H9 (cell line): ENCODE measurements around the gene RNF217. TPM values are rescaled to one million over a fixed set of nuclear protein-coding genes. Genes with fewer than 3 reads are reported as not detected.

Experiments used
- DNase-seq: peaks from one replicate; pipeline ENCODE4 v3.0.0-alpha.2; 2017
- H2AFZ ChIP-seq: one replicate; pipeline ENCODE4 v1.6.1; 2013; ENCODE audit warnings: mild to moderate bottlenecking, low read length, control low read depth, moderate library complexity
- H2AK5ac ChIP-seq: 2 replicates; pipeline ENCODE4 v1.6.1; 2013; ENCODE audit warnings: low read length, control low read depth, mixed read lengths; ENCODE audit not compliant: insufficient read length
- H2BK120ac ChIP-seq: one replicate; pipeline ENCODE4 v1.6.1; 2013; ENCODE audit warnings: low read depth, mild to moderate bottlenecking, low read length, control low read depth, inconsistent platforms; ENCODE audit not compliant: poor library complexity, severe bottlenecking
- H2BK12ac ChIP-seq: 2 replicates; pipeline ENCODE4 v1.6.1; 2013; ENCODE audit warnings: low read length, control low read depth, mixed read lengths, low read depth; ENCODE audit not compliant: insufficient read length
- H2BK15ac ChIP-seq: 2 replicates; pipeline ENCODE4 v1.6.1; 2013; ENCODE audit warnings: low read depth, low read length, control low read depth
- H2BK20ac ChIP-seq: one replicate; pipeline ENCODE4 v1.6.1; 2013; ENCODE audit warnings: low read depth, mild to moderate bottlenecking, low read length, control low read depth, inconsistent platforms; ENCODE audit not compliant: poor library complexity, severe bottlenecking
- H2BK5ac ChIP-seq: 2 replicates; pipeline ENCODE4 v1.6.1; 2013; ENCODE audit warnings: low read length, control low read depth, mixed read lengths; ENCODE audit not compliant: insufficient read length
- H3K14ac ChIP-seq: 2 replicates; pipeline ENCODE4 v1.6.1; 2013; ENCODE audit warnings: low read length, control low read depth; ENCODE audit not compliant: insufficient read depth
- H3K18ac ChIP-seq: 2 replicates; pipeline ENCODE4 v1.6.1; 2013; ENCODE audit warnings: low read depth, mild to moderate bottlenecking, mixed read lengths, low read length, control low read depth; ENCODE audit not compliant: insufficient read length
- H3K23ac ChIP-seq: 2 replicates; pipeline ENCODE4 v1.6.1; 2013; ENCODE audit warnings: low read length, control low read depth, mixed read lengths, low read depth; ENCODE audit not compliant: insufficient read length
- H3K23me2 ChIP-seq: 2 replicates; pipeline ENCODE4 v1.6.1; 2013; ENCODE audit warnings: low read depth, mild to moderate bottlenecking, mixed read lengths, low read length, control low read depth; ENCODE audit not compliant: insufficient read length, poor library complexity, severe bottlenecking
- H3K27ac ChIP-seq: 2 replicates; pipeline ENCODE4 v1.5.1; 2013; ENCODE audit warnings: low read length, control low read depth, mixed read lengths, low read depth; ENCODE audit not compliant: insufficient read length
- H3K27me3 ChIP-seq: 2 replicates; pipeline ENCODE4 v1.6.1; 2013; ENCODE audit warnings: low read length, control low read depth, inconsistent platforms; ENCODE audit not compliant: insufficient read depth
- H3K4ac ChIP-seq: 2 replicates; pipeline ENCODE4 v1.6.1; 2013; ENCODE audit warnings: low read depth, mild to moderate bottlenecking, control low read depth, inconsistent platforms, low read length, moderate library complexity
- H3K4me1 ChIP-seq: 2 replicates; pipeline ENCODE4 v1.6.1; 2013; ENCODE audit warnings: low read length, control low read depth, inconsistent platforms; ENCODE audit not compliant: insufficient read depth
- H3K4me2 ChIP-seq: 2 replicates; pipeline ENCODE4 v1.6.1; 2013; ENCODE audit warnings: low read length, control low read depth, mixed read lengths; ENCODE audit not compliant: insufficient read length, insufficient read depth
- H3K56ac ChIP-seq: 2 replicates; pipeline ENCODE4 v1.6.1; 2013; ENCODE audit warnings: low read depth, mild to moderate bottlenecking, mixed read lengths, low read length, control low read depth; ENCODE audit not compliant: insufficient read length
- H3K79me1 ChIP-seq: 2 replicates; pipeline ENCODE4 v1.6.1; 2013; ENCODE audit warnings: low read depth, mild to moderate bottlenecking, moderate library complexity, low read length, control low read depth, inconsistent platforms; ENCODE audit not compliant: insufficient read depth, poor library complexity, severe bottlenecking
- H3K79me2 ChIP-seq: 2 replicates; pipeline ENCODE4 v1.6.1; 2013; ENCODE audit warnings: low read length, control low read depth, inconsistent platforms; ENCODE audit not compliant: insufficient read depth
- H3K9ac ChIP-seq: 2 replicates; pipeline ENCODE4 v1.6.1; 2013; ENCODE audit warnings: low read length, control low read depth, mixed read lengths; ENCODE audit not compliant: insufficient read length; ENCODE audit errors: extremely low read depth
- H3K9me3 ChIP-seq: one replicate; pipeline ENCODE4 v1.6.1; 2013; ENCODE audit warnings: low read depth, low read length, inconsistent platforms; ENCODE audit not compliant: control insufficient read depth
- H3T11ph ChIP-seq: one replicate; pipeline ENCODE4 v1.6.1; 2013; ENCODE audit warnings: mild to moderate bottlenecking, low read length, control low read depth, inconsistent platforms
- H4K20me1 ChIP-seq: one replicate; pipeline ENCODE4 v1.6.1; 2013; ENCODE audit not compliant: control insufficient read depth, insufficient read length, insufficient read depth
- H4K5ac ChIP-seq: 2 replicates; pipeline ENCODE4 v1.6.1; 2013; ENCODE audit warnings: low read depth, mild to moderate bottlenecking, mixed read lengths, low read length, control low read depth; ENCODE audit not compliant: insufficient read length
- H4K8ac ChIP-seq: replicated peaks from 2 replicates; pipeline ENCODE4 v1.6.1; 2013; ENCODE audit warnings: low read length, control low read depth, mixed read lengths, low read depth; ENCODE audit not compliant: insufficient read length
- H4K91ac ChIP-seq: 2 replicates; pipeline ENCODE4 v1.6.1; 2013; ENCODE audit warnings: low read depth, mild to moderate bottlenecking, moderate library complexity, mixed read lengths, low read length, control low read depth; ENCODE audit not compliant: insufficient read length
- H3K27ac Mint-ChIP-seq, 3 experiments: 2 replicates in 2 of 3; 3 replicates in 1 of 3; pipeline ENCODE4 v1.8.0; 2020 to 2021; ENCODE audit warnings: mixed read lengths in 3 of 3, mild to moderate bottlenecking in 1 of 3, moderate library complexity in 1 of 3
- H3K27me3 Mint-ChIP-seq: 2 replicates; pipeline ENCODE4 v1.8.0; 2021; ENCODE audit warnings: low read depth, mild to moderate bottlenecking, moderate library complexity, mixed read lengths
- H3K36me3 Mint-ChIP-seq, 3 experiments: 2 replicates in 2 of 3; 3 replicates in 1 of 3; pipeline ENCODE4 v1.8.0; 2020 to 2021; ENCODE audit warnings: low read depth in 3 of 3, mixed read lengths in 3 of 3; ENCODE audit not compliant: insufficient read depth in 1 of 3
- H3K4me1 Mint-ChIP-seq, 2 experiments: 2 replicates each; pipeline ENCODE4 v1.8.0; 2020; ENCODE audit warnings: mixed read lengths in 2 of 2
- H3K4me3 Mint-ChIP-seq, 2 experiments: 2 replicates in 1 of 2; 3 replicates in 1 of 2; pipeline ENCODE4 v1.8.0; 2020 to 2021; ENCODE audit warnings: mild to moderate bottlenecking in 2 of 2, mixed read lengths in 2 of 2, moderate library complexity in 1 of 2
- H3K9me3 Mint-ChIP-seq, 2 experiments: 2 replicates in 1 of 2; 3 replicates in 1 of 2; pipeline ENCODE4 v1.8.0; 2020; ENCODE audit warnings: mild to moderate bottlenecking in 2 of 2, mixed read lengths in 2 of 2, moderate library complexity in 1 of 2
- WGBS: extraction: QIAGEN DNeasy Blood & Tissue Kit; methylation state at CpG from one replicate; pipeline ENCODE4 v1.1.7; 2013; ENCODE audit warnings: missing lambda C conversion rate, low lambda C conversion rate, mixed read lengths; ENCODE audit not compliant: insufficient read length; ENCODE audit errors: extremely low coverage; 5-methylcytosine and 5-hydroxymethylcytosine counted together
- total RNA-seq: library from RNA; stranded (reverse); gene quantifications from 2 replicates; pipeline ENCODE4 v1.2.1, GENCODE V29; 2021
- TF ChIP-seq, protein P1 (sequence below): fragments of 200-600 bp; sonication (generic); conservative IDR thresholded peaks from 3 replicates; pipeline ENCODE4 v1.8.0; 2021; ENCODE audit warnings: antibody characterized with exemption, mild to moderate bottlenecking

The RNF217 gene
- total RNA-seq, 1 experiment from 2014 or later: 9.6 TPM

DNA sequence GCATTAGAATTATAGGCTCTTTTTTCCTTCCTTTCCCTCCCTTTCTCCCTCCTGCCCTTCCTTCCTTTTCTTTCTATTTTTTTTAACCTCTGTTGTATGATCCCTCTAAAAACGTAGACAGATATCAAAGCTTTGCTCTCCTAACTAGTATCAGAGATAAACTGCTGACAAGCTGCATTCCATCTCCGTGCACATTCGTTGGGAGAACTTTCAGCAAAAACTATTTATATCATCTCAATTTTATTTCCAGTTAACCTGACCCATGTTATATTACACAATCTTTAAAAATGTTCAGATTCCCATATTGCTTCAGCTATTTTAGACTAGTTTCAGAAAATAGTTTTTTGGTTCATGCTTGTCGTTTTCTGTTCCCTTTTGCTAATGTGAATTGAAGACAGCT lies 47.3 kb downstream of the RNF217 start:
- TF ChIP-seq, protein P1, sequence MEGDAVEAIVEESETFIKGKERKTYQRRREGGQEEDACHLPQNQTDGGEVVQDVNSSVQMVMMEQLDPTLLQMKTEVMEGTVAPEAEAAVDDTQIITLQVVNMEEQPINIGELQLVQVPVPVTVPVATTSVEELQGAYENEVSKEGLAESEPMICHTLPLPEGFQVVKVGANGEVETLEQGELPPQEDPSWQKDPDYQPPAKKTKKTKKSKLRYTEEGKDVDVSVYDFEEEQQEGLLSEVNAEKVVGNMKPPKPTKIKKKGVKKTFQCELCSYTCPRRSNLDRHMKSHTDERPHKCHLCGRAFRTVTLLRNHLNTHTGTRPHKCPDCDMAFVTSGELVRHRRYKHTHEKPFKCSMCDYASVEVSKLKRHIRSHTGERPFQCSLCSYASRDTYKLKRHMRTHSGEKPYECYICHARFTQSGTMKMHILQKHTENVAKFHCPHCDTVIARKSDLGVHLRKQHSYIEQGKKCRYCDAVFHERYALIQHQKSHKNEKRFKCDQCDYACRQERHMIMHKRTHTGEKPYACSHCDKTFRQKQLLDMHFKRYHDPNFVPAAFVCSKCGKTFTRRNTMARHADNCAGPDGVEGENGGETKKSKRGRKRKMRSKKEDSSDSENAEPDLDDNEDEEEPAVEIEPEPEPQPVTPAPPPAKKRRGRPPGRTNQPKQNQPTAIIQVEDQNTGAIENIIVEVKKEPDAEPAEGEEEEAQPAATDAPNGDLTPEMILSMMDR: no peak
- Histone ChIP-seq H3K79me2 (no peaks in the 10 kb centered on the region), H2BK12ac (no peak overlapping the region), H4K91ac (no peak overlapping the region), H3K79me1 (no peaks in the 10 kb centered on the region), H3K18ac (no peak overlapping the region), H3K4ac (no peak overlapping the region), H3K27me3 (no peaks in the 10 kb centered on the region), H2AK5ac (no peak overlapping the region), H3K23me2 (no peaks in the 10 kb centered on the region), H2AFZ (no peak overlapping the region), H3K23ac (no peak overlapping the region), H2BK15ac (no peak overlapping the region), H4K8ac (no peak overlapping the region), H4K5ac (no peak overlapping the region), H3K9me3 (no peaks in the 10 kb centered on the region), H3K9ac (no peak overlapping the region), H2BK20ac (no peak overlapping the region), H4K20me1 (no peaks in the 10 kb centered on the region), H3K14ac (no peak overlapping the region), H3K27ac (no peak overlapping the region), H2BK120ac (no peak overlapping the region), H3K4me1 (no peaks in the 10 kb centered on the region), H3T11ph (no peak overlapping the region), H3K4me2 (no peak overlapping the region), H3K56ac (no peak overlapping the region), H2BK5ac (no peak overlapping the region)
- Mint-ChIP-seq H3K36me3 (peaks cover 0 to 5% (median 2%) of the 10 kb centered on the region in 3 experiments; a peak in 2 of 7 replicates), H3K27ac (peak overlapping the region in 1 of 3 experiments; percentile 37; a peak in 1 of 7 replicates), H3K4me3 (no peak overlapping the region), H3K9me3 (peaks cover 0 to 6% of the 10 kb centered on the region in 2 experiments; a peak in 2 of 5 replicates), H3K4me1 (peaks cover 3 to 5% of the 10 kb centered on the region in 2 experiments), H3K27me3 (no peaks in the 10 kb centered on the region)
- WGBS: no CpG with 5 or more reads among the region's 4 CpGs
- DNase-seq: no peak
